Tracheal epithelial cell (primary cell): Measurements from ENCODE around the gene SPATA19. TPM values are rescaled to one million over a fixed set of nuclear protein-coding genes. Genes with fewer than 3 reads are reported as not detected.

Experiments
- total RNA-seq: library from RNA; depleted of rRNA; stranded (reverse); fragments of >200 nt; gene quantifications from 2 replicates; pipeline ENCODE4 v1.2.1, GENCODE V29; 2014

The SPATA19 gene, protein sequence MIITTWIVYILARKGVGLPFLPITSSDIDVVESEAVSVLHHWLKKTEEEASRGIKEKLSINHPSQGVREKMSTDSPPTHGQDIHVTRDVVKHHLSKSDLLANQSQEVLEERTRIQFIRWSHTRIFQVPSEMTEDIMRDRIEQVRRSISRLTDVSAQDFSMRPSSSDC
- not detected in 2 replicates for total RNA-seq

DNA sequence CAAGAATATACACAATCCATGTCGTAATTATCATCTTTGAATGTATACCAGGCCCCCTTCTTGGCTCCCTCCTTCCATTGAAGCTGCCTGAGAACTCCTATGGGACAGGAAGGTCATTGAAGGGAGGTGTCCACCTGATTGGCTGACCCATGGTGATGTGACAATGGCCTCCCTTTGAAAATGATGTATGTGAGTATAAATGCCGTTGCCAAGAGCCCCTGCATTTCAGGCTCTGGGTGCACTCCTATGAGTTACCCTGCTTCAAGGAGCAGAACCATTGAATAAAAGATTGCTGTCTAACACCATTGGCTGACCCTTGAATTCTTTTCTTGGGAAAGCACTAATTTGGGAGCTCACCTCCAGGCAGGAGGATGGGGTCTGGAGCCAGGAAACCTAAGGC lies at the start of gene SPATA19:
Gene SPATA19, minus strand, starts transcription at position 101 of the 400 bp plus-strand sequence. Its CDS starts 67 bp downstream, at position 34.

Other genes starting within 250 kb of the SPATA19 start
- gene IGSF9B, start 111.5 kb upstream of the SPATA19 start, total RNA-seq = under 0.01 and 0.43 TPM in 2 replicates
- 0.64 and 1.7 TPM in 2 replicates for gene JAM3, start 223.6 kb upstream of the SPATA19 start, total RNA-seq